GM19452 (cell line): ENCODE data around the gene P2RX3.

Experiments
- ATAC-seq: cut with Tn5 transposase; IDR thresholded peaks from one replicate; pipeline ENCODE4 v1.9.1; 2021; ENCODE audit not compliant: unreplicated experiment

P2RX3 gene

GRCh38 chr11:57309106-57310059 lies 28.8 kb upstream of the P2RX3 start:
- ATAC-seq = no peak

- no peak for ATAC-seq
Observed at GRCh38 chr11:57310091-57310490, 28.1 kb upstream of the P2RX3 start.

DNA sequence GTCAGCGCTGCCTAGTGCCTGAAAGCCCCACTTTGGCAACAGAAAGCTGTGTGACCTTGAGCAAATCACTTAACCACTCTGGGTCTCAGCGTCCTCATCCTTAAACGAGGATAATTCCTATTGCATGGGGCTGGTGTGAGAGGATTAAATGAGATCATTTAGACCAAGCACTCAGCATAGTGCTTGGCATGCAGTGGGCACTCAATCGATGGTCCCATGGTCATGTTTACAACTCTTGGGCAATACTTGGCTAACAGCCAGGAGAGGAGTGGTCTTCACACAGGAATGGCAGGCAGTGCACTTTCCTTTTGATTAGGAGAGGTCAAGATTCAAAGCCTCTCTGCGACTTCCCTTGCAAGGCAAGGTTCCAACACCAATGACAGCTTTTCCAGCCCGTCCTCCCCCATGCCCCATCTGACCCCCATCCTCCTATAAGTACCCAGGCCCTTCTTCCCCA lies 27.5 kb upstream of the P2RX3 start:
- ATAC-seq = no peak

GRCh38 chr11:57311109-57311936 lies 26.8 kb upstream of the P2RX3 start:
- peak; percentile 96 for ATAC-seq

DNA sequence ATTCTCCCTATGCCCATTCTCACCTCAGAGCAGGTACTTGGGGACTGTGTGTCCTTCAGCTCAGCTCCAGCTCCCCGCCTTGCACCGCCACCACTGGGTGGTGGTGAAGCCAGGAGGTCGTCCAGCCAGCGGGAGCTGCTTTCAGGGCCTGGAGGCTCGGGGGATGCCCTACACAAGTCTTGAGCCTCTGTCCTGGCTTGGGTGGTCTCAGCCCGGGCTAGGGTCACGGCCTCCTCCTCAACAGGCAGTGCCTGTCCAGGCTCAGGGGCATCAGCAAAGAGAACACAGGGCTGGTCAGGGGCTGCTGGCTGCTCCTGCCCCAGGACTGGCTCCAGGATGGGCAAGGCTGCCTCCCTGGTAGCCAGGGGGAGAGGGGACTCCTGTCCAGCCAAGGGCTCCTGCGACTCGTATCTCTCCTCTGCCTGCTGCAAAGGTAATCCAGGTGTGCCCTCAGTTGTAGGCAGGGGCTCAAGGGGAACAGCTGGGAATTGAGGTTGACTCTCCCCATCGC lies 25.6 kb upstream of the P2RX3 start:
- ATAC-seq = no peak

- ATAC-seq = no peak
Observed at GRCh38 chr11:57313071-57313787, 24.9 kb upstream of the P2RX3 start.

GRCh38 chr11:57313788-57314135 lies 24.4 kb upstream of the P2RX3 start:
- ATAC-seq = no peak

GRCh38 chr11:57314221-57314973 lies 23.8 kb upstream of the P2RX3 start:
- ATAC-seq = no peak

- ATAC-seq = no peak
Observed at GRCh38 chr11:57315491-57315890, 22.7 kb upstream of the P2RX3 start.

DNA sequence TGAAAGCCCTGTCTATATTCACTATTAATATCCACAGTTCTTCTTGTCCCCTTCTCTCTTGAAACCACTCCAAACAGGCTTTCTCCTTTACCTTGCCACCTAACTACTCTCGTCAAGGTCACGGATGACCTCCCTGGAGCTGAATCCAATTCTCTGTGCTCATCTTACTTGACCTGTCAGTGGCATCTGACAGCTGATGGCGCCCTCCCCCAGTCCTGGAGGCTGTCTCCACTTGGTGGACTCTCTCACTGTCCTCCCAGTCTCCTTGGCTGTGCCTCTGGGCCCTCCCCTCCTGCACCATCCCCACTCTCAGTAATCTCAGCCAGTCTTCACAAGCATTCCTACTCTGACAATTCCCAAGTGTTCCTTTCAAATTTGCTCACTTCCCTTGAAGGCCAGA lies 22.1 kb upstream of the P2RX3 start:
- ATAC-seq = no peak

DNA sequence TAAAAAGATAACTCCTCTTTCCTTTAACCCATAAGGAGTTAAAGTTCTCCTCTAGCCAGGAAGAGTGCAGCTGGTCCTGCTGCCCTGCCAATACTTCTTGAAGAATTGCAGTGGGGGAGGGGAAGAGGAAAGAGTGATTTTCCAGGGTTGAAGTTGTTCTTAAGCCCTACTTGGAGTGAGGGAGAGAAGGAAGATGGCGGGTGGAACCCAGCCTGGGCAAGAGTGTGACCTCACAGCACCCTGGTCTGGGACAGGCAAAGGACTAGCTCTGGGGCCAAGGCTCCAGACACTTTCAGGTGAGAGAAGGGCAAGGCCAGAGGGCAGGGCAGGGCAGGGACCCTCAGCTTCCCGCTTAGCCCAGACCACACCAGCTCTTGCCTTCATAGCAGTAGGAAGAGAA lies 20.0 kb upstream of the P2RX3 start:
- no peak for ATAC-seq

GRCh38 chr11:57320067-57320718 lies 18.0 kb upstream of the P2RX3 start:
- no peak for ATAC-seq

GRCh38 chr11:57320719-57321387 lies 17.3 kb upstream of the P2RX3 start:
- ATAC-seq = no peak

- ATAC-seq = no peak
Observed at GRCh38 chr11:57321388-57322255, 16.5 kb upstream of the P2RX3 start.

- no peak for ATAC-seq
Observed at GRCh38 chr11:57322256-57323166, 15.6 kb upstream of the P2RX3 start.

- ATAC-seq = no peak
Observed at GRCh38 chr11:57323167-57323854, 14.8 kb upstream of the P2RX3 start.

- ATAC-seq = no peak
Observed at GRCh38 chr11:57323855-57324153, 14.3 kb upstream of the P2RX3 start.
